Measurements from ENCODE around the gene CD1E. TPM values are rescaled to one million over a fixed set of nuclear protein-coding genes. Genes with fewer than 3 reads are reported as not detected.

CD1E gene
- total RNA-seq, 4 donors from 2014 or later = 0.88 to 2.9 (median 2.4) TPM; not detected in 1

GRCh38 chr1:158334526-158335212 is 19.0 kb upstream of the CD1E start:
- no peak for TF ChIP-seq CTCF (IDR thresholded peaks at IDR 0.05; ENCODE audit: low read depth)

GRCh38 chr1:158335213-158335532 is 18.5 kb upstream of the CD1E start:
- no peak for TF ChIP-seq CTCF (IDR thresholded peaks at IDR 0.05; ENCODE audit: low read depth)

DNA sequence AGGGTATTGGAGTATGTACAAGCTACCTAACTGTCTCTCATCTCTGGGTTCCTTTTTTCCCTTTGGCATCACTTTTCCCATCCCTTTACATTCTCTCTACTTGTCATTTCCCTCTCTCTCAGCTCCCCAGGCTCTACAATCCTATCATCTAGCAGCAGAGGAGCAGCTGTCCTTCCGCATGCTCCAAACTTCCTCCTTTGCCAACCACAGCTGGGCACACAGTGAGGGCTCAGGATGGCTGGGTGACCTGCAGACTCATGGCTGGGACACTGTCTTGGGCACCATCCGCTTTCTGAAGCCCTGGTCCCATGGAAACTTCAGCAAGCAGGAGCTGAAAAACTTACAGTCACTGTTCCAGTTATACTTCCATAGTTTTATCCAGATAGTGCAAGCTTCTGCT is 561 bp downstream of the CD1E start:
- TF ChIP-seq CTCF (IDR thresholded peaks at IDR 0.05; ENCODE audit: low read depth) = no peak

DNA sequence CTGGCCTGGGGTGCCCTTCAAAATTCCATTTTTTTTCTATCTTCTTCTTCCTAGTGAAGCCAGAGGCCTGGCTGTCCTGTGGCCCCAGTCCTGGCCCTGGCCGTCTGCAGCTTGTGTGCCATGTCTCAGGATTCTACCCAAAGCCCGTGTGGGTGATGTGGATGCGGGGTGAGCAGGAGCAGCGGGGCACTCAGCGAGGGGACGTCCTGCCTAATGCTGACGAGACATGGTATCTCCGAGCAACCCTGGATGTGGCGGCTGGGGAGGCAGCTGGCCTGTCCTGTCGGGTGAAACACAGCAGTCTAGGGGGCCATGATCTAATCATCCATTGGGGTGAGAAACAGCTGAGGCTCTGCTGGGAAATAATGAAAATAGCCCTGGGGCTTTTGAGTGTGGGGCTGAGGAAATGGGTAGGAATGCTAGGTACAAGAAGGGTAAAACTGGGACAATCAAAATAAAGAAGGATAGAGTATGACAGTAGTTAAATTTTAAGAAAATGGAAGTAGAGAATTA is 2.1 kb downstream of the CD1E start:
- no peak for TF ChIP-seq CTCF (IDR thresholded peaks at IDR 0.05; ENCODE audit: low read depth)

DNA sequence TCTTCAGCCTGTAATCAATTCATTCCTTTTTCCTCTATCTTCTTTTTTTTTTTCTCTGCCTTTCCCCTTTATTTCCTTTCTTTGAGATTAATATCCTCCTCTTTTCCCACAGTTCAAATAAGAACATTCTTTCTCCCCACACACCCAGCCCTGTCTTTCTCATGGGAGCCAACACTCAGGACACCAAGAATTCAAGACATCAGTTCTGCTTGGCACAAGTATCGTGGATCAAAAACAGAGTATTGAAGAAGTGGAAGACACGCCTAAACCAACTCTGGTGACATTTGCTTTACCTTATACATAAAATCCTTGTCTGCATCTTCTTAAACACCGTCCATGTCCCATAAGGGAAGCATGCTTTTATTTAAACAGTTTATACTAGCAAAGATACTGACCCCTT is 2.9 kb downstream of the CD1E start:
- no peak for TF ChIP-seq CTCF (IDR thresholded peaks at IDR 0.05; ENCODE audit: low read depth)

DNA sequence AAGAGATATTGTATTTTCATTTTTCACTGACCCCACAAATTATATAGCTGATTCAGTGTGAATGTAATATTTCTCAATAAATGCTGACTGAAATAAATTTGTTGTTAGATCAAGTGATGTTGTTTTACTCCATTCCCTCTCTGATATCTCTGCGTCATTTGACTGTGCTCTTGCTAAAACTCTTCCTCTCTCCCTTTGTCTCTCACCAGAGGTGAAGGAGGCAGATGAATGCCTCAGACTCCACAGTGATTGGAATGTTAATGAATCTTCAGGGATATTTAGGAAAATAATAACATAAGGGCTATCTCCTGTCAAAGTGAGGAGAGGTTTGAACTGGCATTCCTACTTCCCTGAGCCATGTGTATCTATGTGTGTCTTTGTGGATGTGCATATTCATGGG is 3.7 kb downstream of the CD1E start:
- no peak for TF ChIP-seq CTCF (IDR thresholded peaks at IDR 0.05; ENCODE audit: low read depth)

GRCh38 chr1:158362482-158362881 is 8.8 kb downstream of the CD1E start:
- no peak for TF ChIP-seq CTCF (IDR thresholded peaks at IDR 0.05; ENCODE audit: low read depth)

All from subcutaneous adipose tissue (tissue), 4 donors.